Measurements from ENCODE around the gene SCARF2.
"Not testable (repeated sequence)": the region's sequence is repeated elsewhere in the genome, so short reads cannot be mapped to it uniquely, and the experiment has no call there.

Gene SCARF2

DNA sequence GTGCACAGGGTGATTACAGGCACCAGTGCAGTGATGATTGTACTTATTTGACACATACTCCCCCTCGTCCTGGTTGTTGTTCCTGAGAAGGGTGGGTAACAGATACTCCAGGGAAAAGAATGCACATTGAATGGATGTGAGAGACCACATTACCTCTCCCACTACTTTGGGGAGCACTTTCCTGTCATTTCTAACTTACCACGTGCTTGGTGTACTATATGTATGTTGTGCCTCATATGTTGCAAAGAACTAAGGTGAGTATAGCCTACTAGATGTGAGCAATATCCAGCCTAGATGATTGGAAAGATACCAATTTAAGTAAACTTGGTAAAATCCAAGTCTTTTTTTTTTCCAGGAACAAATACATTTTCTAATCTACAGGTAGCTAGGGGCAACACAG, 14.3 kb upstream of the SCARF2 start:
- Mint-ChIP-seq H3K4me1 (peaks cover 12% of the 10 kb centered on the region), H3K4me3 (no peak overlapping the region), H3K36me3 (ENCODE audit: low read depth) (peaks cover 5% of the 10 kb centered on the region), H3K27ac (no peak overlapping the region), H3K9me3 (no peaks in the 10 kb centered on the region), H3K27me3 (no peaks in the 10 kb centered on the region)
- DNase-seq (no peak), ATAC-seq (no peak)

DNA sequence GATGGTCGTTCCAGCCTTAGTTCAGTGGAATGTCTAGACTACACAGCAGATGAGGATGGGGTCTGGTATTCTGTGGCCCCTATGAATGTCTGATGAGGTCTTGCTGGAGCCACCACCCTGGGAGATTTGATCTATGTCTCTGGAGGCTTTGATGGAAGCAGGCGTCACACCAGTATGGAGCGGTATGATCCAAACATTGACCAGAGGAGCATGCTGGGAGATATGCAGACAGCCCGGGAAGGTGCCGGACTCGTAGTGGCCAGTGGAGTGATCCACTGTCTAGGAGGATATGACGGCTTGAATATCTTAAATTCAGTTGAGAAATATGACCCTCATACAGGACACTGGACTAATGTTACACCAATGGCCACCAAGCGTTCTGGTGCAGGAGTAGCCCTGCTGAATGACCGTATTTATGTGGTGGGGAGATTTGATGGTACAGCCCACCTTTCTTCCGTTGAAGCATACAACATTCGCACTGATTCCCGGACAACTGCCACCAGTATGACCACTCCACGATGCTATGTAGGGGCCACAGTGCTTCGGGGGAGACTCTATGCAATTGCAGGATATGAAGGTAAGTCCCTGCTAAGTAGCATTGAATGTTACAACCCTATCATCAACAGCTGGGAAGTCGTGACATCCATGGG, 13.6 kb upstream of the SCARF2 start:
- H3K36me3 Mint-ChIP-seq (ENCODE audit: low read depth); ATAC-seq; H3K4me3 Mint-ChIP-seq; H3K27me3 Mint-ChIP-seq; DNase-seq; H3K9me3 Mint-ChIP-seq; H3K27ac Mint-ChIP-seq; H3K4me1 Mint-ChIP-seq: not testable (repeated sequence)

DNA sequence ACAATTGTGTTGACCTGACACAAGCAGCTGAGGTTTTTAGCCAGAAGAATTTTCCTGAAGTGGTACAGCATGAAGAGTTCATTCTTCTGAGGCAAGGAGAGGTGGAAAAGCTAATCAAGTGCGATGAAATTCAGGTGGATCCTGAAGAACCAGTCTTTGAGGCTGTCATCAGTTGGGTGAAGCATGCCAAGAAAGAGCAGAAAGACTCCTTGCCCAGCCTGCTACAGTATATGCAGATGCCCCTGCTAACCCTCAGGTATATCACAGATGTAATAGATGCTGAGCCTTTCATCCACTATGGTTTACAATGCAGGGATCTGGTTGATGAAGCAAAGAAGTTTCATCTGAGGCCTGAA, 12.9 kb upstream of the SCARF2 start:
- no peak for ATAC-seq
- Mint-ChIP-seq H3K9me3 (no peaks in the 10 kb centered on the region), H3K4me3 (no peak overlapping the region)

DNA sequence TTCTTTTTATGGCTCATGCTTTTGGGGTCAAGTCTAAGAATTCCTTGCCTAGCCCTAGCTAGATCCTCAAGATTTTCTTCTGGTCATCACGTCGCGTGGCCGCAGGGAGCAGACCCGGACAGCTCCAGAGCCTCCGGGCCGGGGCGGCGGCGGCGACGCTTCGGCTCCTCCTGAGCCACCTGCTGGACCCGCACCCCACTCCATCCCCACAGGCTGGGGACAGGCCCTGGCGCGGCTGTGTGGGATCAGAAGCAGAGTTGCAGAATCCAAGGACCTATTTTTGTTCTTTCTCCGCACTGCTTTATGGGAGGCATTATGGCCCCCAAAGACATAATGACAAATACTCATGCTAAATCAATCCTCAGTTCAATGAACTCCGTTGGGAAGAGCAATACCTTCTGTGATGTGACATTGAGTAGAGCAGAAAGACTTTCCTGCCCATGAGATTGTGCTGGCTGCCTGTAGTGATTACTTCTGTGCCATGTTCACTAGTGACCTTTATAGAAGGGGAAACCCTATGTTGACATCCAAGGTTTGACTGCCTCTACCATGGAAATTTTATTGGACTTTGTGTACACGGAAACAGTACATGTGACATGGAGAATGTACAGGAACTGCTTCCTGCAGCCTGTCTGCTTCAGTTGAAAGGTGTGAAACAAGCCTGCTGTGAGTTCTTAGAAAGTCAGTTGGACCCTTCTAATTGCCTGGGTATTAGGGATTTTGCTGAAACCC, 12.4 kb upstream of the SCARF2 start:
- DNase-seq, result no peak
- H3K27ac Mint-ChIP-seq, result no peak overlapping the region
- no peak for ATAC-seq
- H3K4me1 Mint-ChIP-seq, result no peaks in the 10 kb centered on the region
- H3K4me3 Mint-ChIP-seq, result no peak overlapping the region
- H3K36me3 Mint-ChIP-seq (ENCODE audit: low read depth), result peaks cover 1% of the 10 kb centered on the region
- no peaks in the 10 kb centered on the region for H3K27me3 Mint-ChIP-seq
- H3K9me3 Mint-ChIP-seq, result no peaks in the 10 kb centered on the region

More for the DNA sequence above, 12.9 kb upstream of the SCARF2 start:
- H3K4me1 Mint-ChIP-seq, result peaks cover under 1% of the 10 kb centered on the region
- no peak for DNase-seq
- peaks cover 5% of the 10 kb centered on the region for H3K36me3 Mint-ChIP-seq (ENCODE audit: low read depth)
- no peak overlapping the region for H3K27ac Mint-ChIP-seq
- no peaks in the 10 kb centered on the region for H3K27me3 Mint-ChIP-seq

DNA sequence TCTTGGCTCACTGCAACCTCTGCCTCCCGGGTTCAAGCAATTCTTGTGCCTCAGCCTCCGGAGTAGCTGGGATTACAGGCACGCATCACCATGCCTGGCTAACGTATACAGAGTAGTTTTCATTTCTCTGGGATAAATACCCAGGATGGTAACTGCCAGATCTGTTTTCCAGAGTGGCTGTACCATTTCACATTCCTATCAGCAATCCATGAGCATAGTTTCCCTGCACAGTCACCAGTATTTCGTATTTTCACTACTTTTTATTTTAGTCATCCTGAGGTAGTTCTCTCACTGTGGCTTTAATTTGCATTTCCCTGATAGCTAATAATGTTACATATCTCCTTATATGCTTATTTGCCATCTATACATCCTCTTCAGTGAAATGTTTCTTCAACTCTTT, 11.0 kb upstream of the SCARF2 start:
- no peaks in the 10 kb centered on the region for H3K9me3 Mint-ChIP-seq
- no peak for DNase-seq
- no peak overlapping the region for H3K4me3 Mint-ChIP-seq
- no peaks in the 10 kb centered on the region for H3K27me3 Mint-ChIP-seq
- H3K27ac Mint-ChIP-seq, result no peak overlapping the region
- no peak for ATAC-seq
- H3K36me3 Mint-ChIP-seq (ENCODE audit: low read depth), result peaks cover 1% of the 10 kb centered on the region
- H3K4me1 Mint-ChIP-seq, result no peaks in the 10 kb centered on the region

- H3K4me3 Mint-ChIP-seq, result no peak overlapping the region
- H3K9me3 Mint-ChIP-seq, result no peaks in the 10 kb centered on the region
- DNase-seq, result no peak
- peaks cover 2% of the 10 kb centered on the region for H3K36me3 Mint-ChIP-seq (ENCODE audit: low read depth)
- H3K27ac Mint-ChIP-seq, result no peak overlapping the region
- ATAC-seq, result no peak
- no peaks in the 10 kb centered on the region for H3K27me3 Mint-ChIP-seq
- H3K4me1 Mint-ChIP-seq, result no peaks in the 10 kb centered on the region
Observed at GRCh38 chr22:20446383-20446970, 8.9 kb upstream of the SCARF2 start.

DNA sequence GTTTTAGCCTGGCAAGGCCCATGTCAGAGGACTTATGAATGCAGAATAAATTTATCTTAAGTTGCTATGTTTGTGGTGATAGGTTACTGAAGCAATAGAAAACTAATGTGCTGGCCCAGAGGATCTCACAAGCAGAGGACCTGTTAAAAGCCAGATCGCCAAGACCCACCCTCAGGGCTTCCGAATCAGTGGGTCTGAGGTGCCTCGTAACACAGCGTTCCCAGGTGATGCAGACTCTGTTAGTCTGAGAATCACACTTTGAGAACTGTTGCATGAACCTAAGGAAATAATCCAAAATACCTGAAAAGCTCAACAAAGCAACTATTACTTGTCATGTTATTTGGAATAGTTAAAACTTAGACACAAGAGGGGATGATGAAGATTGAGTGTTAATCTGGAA, 6.7 kb upstream of the SCARF2 start:
- no peaks in the 10 kb centered on the region for H3K27me3 Mint-ChIP-seq
- H3K9me3 Mint-ChIP-seq, result no peaks in the 10 kb centered on the region
- no peak for ATAC-seq
- H3K4me1 Mint-ChIP-seq, result no peaks in the 10 kb centered on the region
- H3K4me3 Mint-ChIP-seq, result no peak overlapping the region
- no peak for DNase-seq
- H3K36me3 Mint-ChIP-seq (ENCODE audit: low read depth), result peaks cover 2% of the 10 kb centered on the region
- H3K27ac Mint-ChIP-seq, result no peak overlapping the region

GRCh38 chr22:20442485-20443284, 5.1 kb upstream of the SCARF2 start:
- no peaks in the 10 kb centered on the region for H3K9me3 Mint-ChIP-seq
- no peaks in the 10 kb centered on the region for H3K4me1 Mint-ChIP-seq
- H3K27ac Mint-ChIP-seq, result no peak overlapping the region
- H3K27me3 Mint-ChIP-seq, result peaks cover 10% of the 10 kb centered on the region
- no peak for ATAC-seq
- H3K36me3 Mint-ChIP-seq (ENCODE audit: low read depth), result peaks cover 2% of the 10 kb centered on the region
- no peak overlapping the region for H3K4me3 Mint-ChIP-seq
- DNase-seq, result no peak

- Mint-ChIP-seq H3K4me1 (peaks cover 5% of the 10 kb centered on the region), H3K36me3 (ENCODE audit: low read depth) (peaks cover 2% of the 10 kb centered on the region), H3K9me3 (no peaks in the 10 kb centered on the region), H3K27me3 (peaks cover 16% of the 10 kb centered on the region), H3K4me3 (no peak overlapping the region), H3K27ac (no peak overlapping the region)
- no peak for ATAC-seq
- no peak for DNase-seq
Observed at GRCh38 chr22:20441631-20442484, 4.2 kb upstream of the SCARF2 start.

GRCh38 chr22:20440637-20441591, 3.3 kb upstream of the SCARF2 start:
- H3K36me3 Mint-ChIP-seq (ENCODE audit: low read depth), result peaks cover 2% of the 10 kb centered on the region
- peaks cover 20% of the 10 kb centered on the region for H3K27me3 Mint-ChIP-seq
- no peak overlapping the region for H3K4me3 Mint-ChIP-seq
- peaks cover 8% of the 10 kb centered on the region for H3K4me1 Mint-ChIP-seq
- DNase-seq (no peak), ATAC-seq (no peak)
- H3K9me3 Mint-ChIP-seq, result no peaks in the 10 kb centered on the region
- no peak overlapping the region for H3K27ac Mint-ChIP-seq

DNA sequence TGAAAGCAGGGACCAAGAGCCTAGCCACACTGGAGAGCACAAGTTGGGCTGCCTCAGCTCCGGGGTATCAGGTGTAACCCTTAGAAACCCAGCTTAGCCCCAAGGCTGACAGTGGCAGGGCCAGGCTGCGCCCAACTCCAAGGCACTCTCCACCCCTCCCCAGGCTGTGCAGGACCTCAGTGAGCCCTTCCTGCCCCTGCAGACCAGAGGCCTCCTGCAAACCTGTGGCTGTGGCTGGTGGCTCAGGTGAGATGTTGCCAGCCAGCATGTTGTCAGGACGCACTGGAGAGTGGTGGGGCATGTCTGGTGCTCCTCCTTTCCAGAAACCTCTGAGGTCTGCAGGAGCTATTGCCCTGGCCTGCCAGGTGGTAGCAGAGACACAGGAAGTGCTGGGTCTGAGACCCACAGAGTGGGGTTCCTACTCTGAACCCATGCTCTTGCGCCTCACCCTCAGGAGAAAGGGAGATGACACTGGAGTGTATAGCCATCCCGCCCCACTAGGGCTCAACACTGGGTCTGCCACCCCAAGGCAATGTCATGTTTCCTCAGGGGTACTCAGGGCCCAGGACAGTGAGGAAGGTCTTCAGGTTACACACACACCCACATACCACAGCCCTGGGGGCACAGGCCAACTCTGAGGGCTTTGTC, 2.4 kb upstream of the SCARF2 start:
- no peak for DNase-seq
- H3K27ac Mint-ChIP-seq, result no peak overlapping the region
- H3K36me3 Mint-ChIP-seq (ENCODE audit: low read depth), result peaks cover 2% of the 10 kb centered on the region
- H3K4me3 Mint-ChIP-seq, result no peak overlapping the region
- H3K27me3 Mint-ChIP-seq, result peaks cover 29% of the 10 kb centered on the region
- H3K9me3 Mint-ChIP-seq, result no peaks in the 10 kb centered on the region
- peaks cover 9% of the 10 kb centered on the region for H3K4me1 Mint-ChIP-seq
- no peak for ATAC-seq

DNA sequence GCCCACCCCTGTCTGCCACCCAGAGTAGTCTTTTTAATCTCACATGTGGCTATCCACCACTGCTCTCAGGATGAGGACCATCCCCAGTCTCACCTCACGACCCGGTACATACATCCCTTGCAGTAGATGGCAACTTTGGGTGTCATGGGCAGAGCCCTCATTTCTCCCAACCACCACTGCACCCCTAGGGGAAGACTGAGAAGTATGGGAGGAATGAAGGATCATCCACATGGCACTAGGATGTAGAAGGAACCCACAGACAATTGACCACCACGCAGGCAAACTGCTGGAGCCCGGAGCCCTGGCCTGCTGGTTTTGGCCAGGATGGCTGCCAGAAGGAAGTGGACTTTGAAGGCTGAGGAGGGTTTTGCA, 1.9 kb upstream of the SCARF2 start:
- ATAC-seq, result no peak
- Mint-ChIP-seq H3K36me3 (ENCODE audit: low read depth) (peaks cover 2% of the 10 kb centered on the region), H3K27ac (no peak overlapping the region), H3K27me3 (peaks cover 34% of the 10 kb centered on the region), H3K9me3 (no peaks in the 10 kb centered on the region), H3K4me3 (no peak overlapping the region), H3K4me1 (peaks cover 9% of the 10 kb centered on the region)
- DNase-seq, result no peak

Measured in activated naive CD8-positive, alpha-beta T cell treated with anti-CD3 and anti-CD28 coated beads, Interleukin-2, amount 50 U/mL, for 24 hours (primary cell).